K562 (cell line): Measurements from ENCODE around the gene POPDC2. TPM values are rescaled to one million over a fixed set of nuclear protein-coding genes. Genes with fewer than 3 reads are reported as not detected.

Experiments used
- ATAC-seq: fragments of 200-7000 bp; cut with Tn5 transposase; 3 replicates; pipeline ENCODE4 v1.9.1; 2020; ENCODE audit warnings: moderate library complexity
- BruUV-seq: library from RNA; stranded (reverse); fragments of 400-500 nt; replicated peaks from 2 replicates; lab custom pipeline; 2021; lab: Mats Ljungman, UMichigan
- CTCF ChIA-PET: fragments of 300-600 bp; formaldehyde crosslinking; extraction: SDS; loops from one replicate; lab custom pipeline; 2021; ENCODE audit warnings: low intra/inter-chr PET ratio; lab: Yijun Ruan, JAX
- POLR2A ChIA-PET: fragments of 300-600, 350-650 bp; sonication (Branson Sonifier 250); formaldehyde crosslinking; extraction: SDS; loops from one replicate; lab custom pipeline; 2021; ENCODE audit warnings: antibody characterized with exemption, inconsistent platforms; lab: Yijun Ruan, JAX
- DNase-seq, 4 experiments: peaks; one replicate each; pipeline versions ENCODE4 v3.0.0 to v3.0.0-alpha.2; 2011 to 2018; ENCODE audit warnings: low spot score in 3 of 4, mixed read lengths in 3 of 4; ENCODE audit errors: extremely low read depth in 1 of 4
- FAIRE-seq: peaks from 2 replicates; lab custom pipeline; 2011; peaks lifted over from hg19 to GRCh38; lab: Jason Lieb, UNC
- H2AFZ ChIP-seq: 2 replicates; pipeline ENCODE4 v1.6.0; 2011; ENCODE audit warnings: low read depth, low read length, control low read depth, inconsistent platforms
- H3K27ac ChIP-seq: fragments of 200-600 bp; 3 replicates; pipeline ENCODE4 v1.8.0; 2011; ENCODE audit warnings: low read depth, mild to moderate bottlenecking, control low read depth, inconsistent platforms, low read length, moderate library complexity, mixed read lengths; ENCODE audit errors: extremely low read depth
- H3K27me3 ChIP-seq, 2 experiments: fragments of 300-600 bp in 1 of 2; 2 replicates in 1 of 2; 3 replicates in 1 of 2; pipeline versions ENCODE4 v1.6.0 to v1.8.0; 2011; ENCODE audit warnings: inconsistent platforms in 2 of 2, low read length in 2 of 2, mild to moderate bottlenecking in 1 of 2, mixed read lengths in 1 of 2, moderate library complexity in 1 of 2; ENCODE audit not compliant: control insufficient read depth in 2 of 2, insufficient read depth in 2 of 2
- H3K36me3 ChIP-seq: fragments of 300-600 bp; 3 replicates; pipeline ENCODE4 v1.8.0; 2011; ENCODE audit warnings: mild to moderate bottlenecking, low read length, inconsistent platforms; ENCODE audit not compliant: control insufficient read depth, insufficient read depth
- H3K4me1 ChIP-seq, 2 experiments: fragments of 200-600 bp in 1 of 2; replicated peaks in 1 of 2; 2 replicates in 1 of 2; 3 replicates in 1 of 2; pipeline versions ENCODE4 v1.5.1 to v1.8.0; 2011; ENCODE audit warnings: inconsistent platforms in 2 of 2, low read length in 2 of 2, mild to moderate bottlenecking in 1 of 2, mixed read lengths in 1 of 2, moderate library complexity in 1 of 2; ENCODE audit not compliant: control insufficient read depth in 2 of 2, insufficient read depth in 2 of 2
- H3K4me2 ChIP-seq: 2 replicates; pipeline ENCODE4 v1.6.1; 2011; ENCODE audit warnings: low read length, control low read depth, inconsistent platforms, mixed read lengths; ENCODE audit not compliant: insufficient read depth
- H3K4me3 ChIP-seq: fragments of 200-600 bp; sonication (generic), shearing (Covaris generic); 2 replicates; pipeline ENCODE4 v1.5.1; 2016; ENCODE audit warnings: control low read depth, inconsistent platforms
- H3K79me2 ChIP-seq: fragments of 200-600 bp; 3 replicates; pipeline ENCODE4 v1.8.0; 2011; ENCODE audit warnings: low read length, inconsistent platforms; ENCODE audit not compliant: control insufficient read depth, insufficient read depth
- H3K9ac ChIP-seq, 2 experiments: 2 replicates each; pipeline versions ENCODE4 v1.6.0 to v1.6.1; 2011; ENCODE audit warnings: low read depth in 2 of 2, low read length in 2 of 2, control low read depth in 1 of 2, inconsistent platforms in 1 of 2, mild to moderate bottlenecking in 1 of 2, mixed read lengths in 1 of 2; ENCODE audit not compliant: insufficient read depth in 1 of 2
- H3K9me1 ChIP-seq: one replicate; pipeline ENCODE4 v1.6.0; 2011; ENCODE audit warnings: inconsistent platforms, mild to moderate bottlenecking, low read length, moderate library complexity; ENCODE audit not compliant: control insufficient read depth, insufficient read depth
- H3K9me3 ChIP-seq: replicated peaks from 2 replicates; pipeline ENCODE4 v1.5.1; 2011; ENCODE audit warnings: low read depth, low read length, inconsistent platforms; ENCODE audit not compliant: control insufficient read depth, insufficient read depth
- H4K20me1 ChIP-seq: replicated peaks from 2 replicates; pipeline ENCODE4 v1.6.1; 2011; ENCODE audit warnings: low read length, inconsistent platforms, mixed read lengths; ENCODE audit not compliant: control insufficient read depth, insufficient read depth
- ARID1B ChIP-seq: fragments of 450-650 bp; IDR thresholded peaks from 2 replicates; pipeline ENCODE4 v1.6.1; 2016; ENCODE audit warnings: antibody characterized with exemption, mild to moderate bottlenecking, inconsistent platforms
- ATF4 ChIP-seq: fragments of 450-650 bp; formaldehyde crosslinking; IDR thresholded peaks from 2 replicates; pipeline ENCODE4 v1.4.0; 2022; ENCODE audit warnings: mild to moderate bottlenecking, moderate library complexity
- BACH1 ChIP-seq: fragments of 200-800 bp; sonication (Bioruptor generic); IDR thresholded peaks from 2 replicates; pipeline ENCODE4 v1.6.1; 2016; ENCODE audit warnings: missing genetic modification characterization, missing compliant biosample characterization
- ELF2 ChIP-seq: fragments of 250-450 bp; sonication (Bioruptor Pico); IDR thresholded peaks from 2 replicates; pipeline ENCODE4 v1.5.0; 2021; ENCODE audit warnings: mild to moderate bottlenecking
- HMG20B ChIP-seq: fragments of 250-450 bp; sonication (Bioruptor Pico); IDR thresholded peaks from 2 replicates; pipeline ENCODE4 v1.5.0; 2021; ENCODE audit warnings: mild to moderate bottlenecking
- JUNB ChIP-seq: fragments of 450-650 bp; formaldehyde crosslinking; conservative IDR thresholded peaks from 2 replicates; pipeline ENCODE4 v1.4.0; 2020; ENCODE audit warnings: mild to moderate bottlenecking
- NR1H2 ChIP-seq: sonication (generic); formaldehyde crosslinking; IDR thresholded peaks from 2 replicates; pipeline ENCODE4 v1.4.0; 2020; ENCODE audit warnings: mild to moderate bottlenecking, missing genetic modification reagents
- PCBP2 ChIP-seq: fragments of 200-400 bp; formaldehyde crosslinking; IDR thresholded peaks from 2 replicates; pipeline ENCODE4 v1.6.1; 2018; ENCODE audit warnings: low read length, low read depth, mild to moderate bottlenecking, moderate library complexity; ENCODE audit not compliant: poor library complexity, severe bottlenecking
- POLR2B ChIP-seq: fragments of 450-650 bp; IDR thresholded peaks from 2 replicates; pipeline ENCODE4 v1.6.1; 2018; ENCODE audit warnings: low read depth; ENCODE audit not compliant: partially characterized antibody
- USF2 ChIP-seq: sonication (generic); formaldehyde crosslinking; IDR thresholded peaks from 2 replicates; pipeline ENCODE4 v1.5.0; 2020; ENCODE audit warnings: missing genetic modification reagents
- ZNF3 ChIP-seq: fragments of 250-450 bp; sonication (Bioruptor Pico); IDR thresholded peaks from 2 replicates; pipeline ENCODE4 v1.5.0; 2021; ENCODE audit warnings: mild to moderate bottlenecking, moderate library complexity
- ZNF507 ChIP-seq: conservative IDR thresholded peaks from 2 replicates; pipeline ENCODE4 v1.6.1; 2017; ENCODE audit warnings: missing genetic modification characterization, missing compliant biosample characterization
- ZNF609 ChIP-seq: sonication (generic); formaldehyde crosslinking; IDR thresholded peaks from 2 replicates; pipeline ENCODE4 v1.8.1; 2023; ENCODE audit warnings: missing genetic modification reagents, mild to moderate bottlenecking, borderline replicate concordance
- WGBS: fragments of 100-300 bp; shearing (Covaris generic); methylation state at CpG from one replicate; pipeline ENCODE4 v1.1.6; 2016; ENCODE audit warnings: low coverage, mixed read lengths; ENCODE audit not compliant: insufficient coverage; ENCODE audit errors: missing lambda C conversion rate; 5-methylcytosine and 5-hydroxymethylcytosine counted together
- in situ Hi-C: fragments of 300-500 bp; cut with MboI; formaldehyde crosslinking; loops from 4 replicates; pipeline ENCODE4 v1.15.0; 2018; ENCODE audit warnings: inconsistent platforms, mixed read lengths
- intact Hi-C: fragments of 100-400 bp; cut with micrococcal nuclease; formaldehyde crosslinking; loops from 2 replicates; pipeline ENCODE4 v1.14.2; 2022
- polyA plus RNA-seq, 8 experiments: library from polyadenylated mRNA; depleted of rRNA in 4 of 8; stranded (reverse) in 5 of 8; unstranded in 3 of 8; fragments of >200 nt; fragmentation: Nextera tagmentation in 2 of 8; fragmentation: Illumina TruSeq in 1 of 8; extraction: Ambion mirVana in 2 of 8; extraction: Trizol in 1 of 8; gene quantifications; 2 replicates each; pipeline versions ENCODE4 v1.2.1 to v1.2.3, GENCODE V29; 2011 to 2014; ENCODE audit warnings: inconsistent platforms in 1 of 8, missing spikeins in 1 of 8
- total RNA-seq, 7 experiments: library from RNA; depleted of rRNA in 6 of 7; stranded (reverse); fragments of >200 nt in 6 of 7; fragmentation: Illumina TruSeq in 2 of 7; extraction: Trizol in 2 of 7; gene quantifications; 2 replicates each; pipeline versions ENCODE4 v1.2.1 to v1.2.3, GENCODE V29; 2011 to 2021; ENCODE audit warnings: low replicate concordance in 1 of 7
- TF ChIP-seq, protein P1 (sequence below): fragments of 250-450 bp; sonication (Bioruptor Pico); IDR thresholded peaks from 2 replicates; pipeline ENCODE4 v1.4.0; 2020; ENCODE audit warnings: mild to moderate bottlenecking, moderate library complexity

Gene POPDC2
- total and polyA plus RNA-seq, 9 of the 15 experiments (the other 6 are each of a cell fraction or from before 2014, with no cell fraction given) = 0.08 to 0.32 (median 0.13) TPM; not detected in 4

DNA sequence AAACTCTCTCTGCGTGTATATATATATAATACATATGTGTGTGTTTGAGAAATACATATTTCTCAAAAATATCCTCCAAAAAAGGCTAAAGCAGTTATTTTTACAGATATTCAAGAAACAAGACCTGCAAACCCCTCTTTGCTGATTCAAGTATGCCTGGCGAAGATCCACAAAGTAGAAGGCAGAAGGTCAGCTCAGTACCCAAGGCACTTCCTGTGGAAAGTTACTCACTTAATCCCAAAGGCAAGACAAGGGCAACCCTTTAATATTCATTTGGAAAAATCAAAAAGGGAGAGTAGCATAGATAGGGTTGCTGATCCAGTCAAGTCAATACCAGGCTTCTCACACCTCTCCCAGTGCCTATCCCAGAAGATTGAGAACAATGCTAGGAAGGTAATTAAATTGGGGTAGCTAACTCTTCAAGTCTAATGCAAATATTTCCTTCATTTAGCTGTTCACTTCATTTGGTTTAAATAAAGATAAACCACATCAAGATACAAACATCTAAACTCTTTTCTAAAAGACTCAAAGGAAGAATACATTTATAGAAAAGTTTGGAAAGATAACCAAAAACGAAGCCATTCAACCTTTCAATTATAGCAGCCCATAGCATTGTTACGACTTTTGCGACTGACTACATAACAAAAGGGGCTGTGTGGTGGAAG, 9.6 kb upstream of the POPDC2 start:
- no peak for TF ChIP-seq ZNF609
- TF ChIP-seq ATF4 = no peak
- TF ChIP-seq PCBP2 = no peak
- no peak for TF ChIP-seq NR1H2 (CRISPR knock-in tag)
- no peak for TF ChIP-seq ELF2
- TF ChIP-seq USF2 (CRISPR knock-in tag) = no peak
- TF ChIP-seq, protein P1, sequence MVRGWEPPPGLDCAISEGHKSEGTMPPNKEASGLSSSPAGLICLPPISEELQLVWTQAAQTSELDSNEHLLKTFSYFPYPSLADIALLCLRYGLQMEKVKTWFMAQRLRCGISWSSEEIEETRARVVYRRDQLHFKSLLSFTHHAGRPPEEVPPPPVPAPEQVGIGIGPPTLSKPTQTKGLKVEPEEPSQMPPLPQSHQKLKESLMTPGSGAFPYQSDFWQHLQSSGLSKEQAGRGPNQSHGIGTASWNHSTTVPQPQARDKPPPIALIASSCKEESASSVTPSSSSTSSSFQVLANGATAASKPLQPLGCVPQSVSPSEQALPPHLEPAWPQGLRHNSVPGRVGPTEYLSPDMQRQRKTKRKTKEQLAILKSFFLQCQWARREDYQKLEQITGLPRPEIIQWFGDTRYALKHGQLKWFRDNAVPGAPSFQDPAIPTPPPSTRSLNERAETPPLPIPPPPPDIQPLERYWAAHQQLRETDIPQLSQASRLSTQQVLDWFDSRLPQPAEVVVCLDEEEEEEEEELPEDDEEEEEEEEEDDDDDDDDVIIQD (CRISPR knock-in tag) = no peak
- TF ChIP-seq HMG20B (CRISPR knock-in tag) = no peak
- no peak for TF ChIP-seq BACH1
- TF ChIP-seq ZNF507 (tag) = no peak
- no peak for TF ChIP-seq POLR2B
- TF ChIP-seq ZNF3 (CRISPR knock-in tag) = no peak
- TF ChIP-seq ARID1B = no peak
- TF ChIP-seq JUNB (CRISPR knock-in tag) = no peak
- H3K4me2 ChIP-seq = no peak overlapping the region
- H3K27ac ChIP-seq = no peak overlapping the region
- CTCF ChIA-PET = no interaction called here
- no peaks in the 10 kb centered on the region for H3K9me3 ChIP-seq
- no peak overlapping the region for H2AFZ ChIP-seq
- peaks cover 47% of the 10 kb centered on the region for H3K36me3 ChIP-seq
- H3K9ac ChIP-seq = no peak overlapping the region
- no peak for ATAC-seq
- in situ Hi-C loops (no loop called here), intact Hi-C loops (no loop called here)
- BruUV-seq = no TSS peak
- FAIRE-seq = no peak
- H4K20me1 ChIP-seq = no peaks in the 10 kb centered on the region
- H3K9me1 ChIP-seq = no peaks in the 10 kb centered on the region
- peaks cover 0 to 5% of the 10 kb centered on the region in 2 experiments; a peak in 3 of 5 replicates for H3K4me1 ChIP-seq
- DNase-seq = no peak
- POLR2A ChIA-PET = interaction anchor here (0.7 kb wide), 1 partner anchor 30 kb away, joined by 5 read pairs; no protein-coding TSS in a partner anchor
- WGBS = 90% methylated on average over 5 of the region's 5 CpGs
- no peaks in the 10 kb centered on the region for H3K27me3 ChIP-seq
- H3K4me3 ChIP-seq = no peak overlapping the region
- H3K79me2 ChIP-seq = no peaks in the 10 kb centered on the region
